ENCODE results near the gene SPEF2.

- TF ChIP-seq CTCF (IDR thresholded peaks at IDR 0.05): no peak
- TF ChIP-seq NFE2L2 (conservative IDR thresholded peaks at IDR 0.05; ENCODE audit: low read length): no peak
- no peak for TF ChIP-seq HMGXB4 (CRISPR knock-in tag; IDR thresholded peaks at IDR 0.05; ENCODE audit: borderline replicate concordance)
These were observed 203.1 kb downstream of the SPEF2 start for GRCh38 chr5:35820735-35821134.

Data from A549 (cell line).